ENCODE measurements around the gene TRAF2. TPM values are rescaled to one million over a fixed set of nuclear protein-coding genes. Genes with fewer than 3 reads are reported as not detected.
"Not testable (repeated sequence)": the region's sequence is repeated elsewhere in the genome, so short reads cannot be mapped to it uniquely, and the experiment has no call there.

TRAF2 gene
- total and polyA plus RNA-seq, 2 of the 8 experiments (the other 6 are each of a cell fraction or from before 2014, with no cell fraction given) = 26.9 to 50.2 TPM

- ChIA-PET POLR2A (ENCODE audit: partially characterized antibody) (interaction anchor here (1.1 to 20.5 kb wide), 7 partner anchors 10 to 41 kb away, joined by 3 to 248 read pairs (median 8); partner anchors contain the start of genes MAMDC4 and RABL6), CTCF (ENCODE audit: partially characterized antibody) (interaction anchor here (0.6 to 8.9 kb wide), 31 partner anchors 8 to 1284 kb away, joined by 3 to 131 read pairs (median 4); partner anchors contain the start of genes ABCA2 and LCN8)
- H3K4me2 ChIP-seq (ENCODE audit: insufficient read depth in 1 of 2, low read depth in 2 of 2, low read length in 2 of 2) = peak overlapping the region in 1 of 2 experiments; percentile 27; a peak in 2 of 4 replicates
- H4K91ac ChIP-seq (replicated peaks; ENCODE audit: insufficient read length, low read length); H3K14ac ChIP-seq (ENCODE audit: insufficient read length); H2AFZ ChIP-seq (ENCODE audit: low read length); H2AK5ac ChIP-seq (ENCODE audit: low read depth, low read length); H4K5ac ChIP-seq (ENCODE audit: insufficient read length, low read depth, low read length); H3K56ac ChIP-seq (replicated peaks; ENCODE audit: insufficient read length, low read depth, low read length); H3K23me2 ChIP-seq (ENCODE audit: low read depth, low read length); H3K79me1 ChIP-seq (ENCODE audit: low read depth, low read length); H2BK20ac ChIP-seq (ENCODE audit: low read length); H3K9ac ChIP-seq (replicated peaks in 1 of 4; ENCODE audit: extremely low read depth in 1 of 4, low read depth in 3 of 4, low read length in 3 of 4); H3K27ac ChIP-seq (ENCODE audit: low read depth, low read length); H2BK15ac ChIP-seq (ENCODE audit: low read length); H3K23ac ChIP-seq (ENCODE audit: insufficient read length); H4K20me1 ChIP-seq (replicated peaks in 1 of 2; ENCODE audit: control insufficient read depth in 1 of 2, insufficient read depth in 2 of 2, low read length in 2 of 2); H3K9me3 ChIP-seq (ENCODE audit: insufficient read depth in 2 of 2, low read depth in 1 of 2, low read length in 1 of 2); H3K4me3 ChIP-seq (ENCODE audit: extremely low read depth in 1 of 4, insufficient read depth in 2 of 4, low read depth in 3 of 4, low read length in 4 of 4); FAIRE-seq; H3K4ac ChIP-seq (replicated peaks; ENCODE audit: insufficient read length, low read depth, low read length); H3K79me2 ChIP-seq (ENCODE audit: control insufficient read depth in 1 of 2, insufficient read depth in 2 of 2, low read length in 2 of 2); H2BK120ac ChIP-seq (replicated peaks; ENCODE audit: low read depth, low read length): not testable (repeated sequence)
- WGBS, 2 experiments (ENCODE audit: extremely low coverage in 1 of 2, insufficient coverage in 1 of 2, insufficient read length in 1 of 2, insufficient replicate concordance in 2 of 2, low coverage in 1 of 2, low lambda C conversion rate in 2 of 2, missing lambda C conversion rate in 1 of 2) = 65% methylated on average over 16 of the region's 16 CpGs; no CpG with 5 or more reads in 1 of the 2 experiments
- H3K18ac ChIP-seq (ENCODE audit: extremely low read depth, low read length) = peak overlapping the region; percentile 48; the same call in 1 of the 2 replicates
- peaks cover 0 to 21% (median 4%) of the 10 kb centered on the region in 4 experiments; a peak in 2 of 8 replicates for H3K36me3 ChIP-seq (ENCODE audit: control insufficient read depth in 2 of 4, insufficient read depth in 4 of 4, low read length in 3 of 4)
- H2BK12ac ChIP-seq (ENCODE audit: low read depth, low read length) = peak overlapping the region; percentile 27; the same call in 1 of the 2 replicates
- peak overlapping the region; percentile 14; the same call in 1 of the 2 replicates for H4K8ac ChIP-seq (ENCODE audit: extremely low read depth, insufficient read depth, low read length)
- H2BK5ac ChIP-seq (ENCODE audit: low read depth, low read length) = peak overlapping the region; percentile 30; the same call in 1 of the 2 replicates
- H3K27me3 ChIP-seq (replicated peaks in 1 of 4; ENCODE audit: control insufficient read depth in 3 of 4, extremely low read depth in 1 of 4, insufficient read depth in 3 of 4, low read length in 3 of 4) = peaks cover 2 to 12% (median 7%) of the 10 kb centered on the region in 4 experiments; a peak in 6 of 7 replicates
- DNase-seq (ENCODE audit: low read depth in 1 of 2, low spot score in 2 of 2) = peak in 1 of 2 experiments; percentile 72
- 0 out of 2 replicates have a peak, but pooled peaks have one; percentile 5 for TF ChIP-seq POLR2AphosphoS5 (IDR thresholded peaks at IDR 0.05; ENCODE audit: low read depth, low read length)
- H3K4me1 ChIP-seq (replicated peaks in 1 of 4; ENCODE audit: control insufficient read depth in 3 of 4, insufficient read depth in 4 of 4, low read length in 3 of 4) = peaks cover 5 to 30% (median 19%) of the 10 kb centered on the region in 4 experiments
Observed at GRCh38 chr9:136841646-136842379, 44.5 kb upstream of the TRAF2 start.

All from H1 (cell line).